Kidney epithelial cell (primary cell): ENCODE measurements around the gene FPGS. TPM values are rescaled to one million over a fixed set of nuclear protein-coding genes. Genes with fewer than 3 reads are reported as not detected.

Experiments
- DNase-seq: peaks from one replicate; pipeline ENCODE4 v3.0.0-alpha.2; 2010; ENCODE audit warnings: low read depth
- H3K27me3 ChIP-seq: 2 replicates; pipeline ENCODE4 v1.6.0; 2011; ENCODE audit warnings: low read length; ENCODE audit not compliant: control insufficient read depth, insufficient read depth
- H3K36me3 ChIP-seq: 2 replicates; pipeline ENCODE4 v1.5.1; 2011; ENCODE audit warnings: low read length; ENCODE audit not compliant: control insufficient read depth, insufficient read depth
- H3K4me3 ChIP-seq: 2 replicates; pipeline ENCODE4 v1.5.1; 2011; ENCODE audit warnings: low read depth, mild to moderate bottlenecking, control low read depth, low read length
- CTCF ChIP-seq: IDR thresholded peaks from 2 replicates; pipeline ENCODE4 v1.5.1; 2011; ENCODE audit warnings: mild to moderate bottlenecking, moderate library complexity, low read length, control low read depth, inconsistent platforms; ENCODE audit not compliant: insufficient read depth, poor library complexity, severe bottlenecking
- total RNA-seq: library from RNA; depleted of rRNA; stranded (reverse); fragments of >200 nt; gene quantifications from 2 replicates; pipeline ENCODE4 v1.2.3, GENCODE V29; 2015

The FPGS gene
- total RNA-seq, 1 donor from 2014 or later, result 92.5 TPM

DNA sequence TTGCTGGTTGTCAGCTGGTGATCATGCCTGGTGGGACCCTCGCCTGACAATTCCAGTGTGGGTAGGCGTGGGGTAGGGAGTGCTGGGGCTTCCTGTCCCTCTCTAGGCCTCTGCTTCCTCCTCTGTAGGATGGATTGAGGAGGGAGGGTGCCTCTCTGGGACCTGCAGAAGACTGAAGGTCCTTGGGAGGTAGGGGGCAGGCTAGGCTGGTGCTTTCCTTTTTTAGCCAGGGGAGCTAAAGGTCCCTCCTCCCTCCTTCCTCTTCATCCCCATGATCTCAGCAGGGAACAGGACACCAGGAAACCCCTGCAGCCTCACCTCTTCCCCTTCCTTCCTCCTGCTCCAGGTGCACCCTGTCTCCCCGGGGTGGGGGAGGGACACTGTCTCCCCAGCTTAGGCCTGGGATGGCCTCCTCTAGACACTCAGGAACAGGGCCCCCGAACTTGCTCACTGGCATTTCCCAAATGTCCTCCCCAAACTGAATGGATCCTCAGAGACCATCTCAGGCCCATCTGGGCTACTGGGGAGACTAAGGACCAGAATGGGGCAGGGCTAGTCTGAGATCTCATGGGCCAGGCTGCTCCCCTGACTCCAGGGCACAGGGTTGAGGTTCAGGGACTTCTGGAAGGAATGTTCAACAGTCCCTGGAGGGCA is 32.6 kb upstream of the FPGS start:
- Histone ChIP-seq H3K4me3 (no peak overlapping the region), H3K36me3 (no peaks in the 10 kb centered on the region), H3K27me3 (peaks cover 10% of the 10 kb centered on the region)
- no peak for DNase-seq
- no peak for TF ChIP-seq CTCF

GRCh38 chr9:127770583-127770904 is 32.1 kb upstream of the FPGS start:
- TF ChIP-seq CTCF, result no peak
- DNase-seq, result no peak
- H3K36me3 ChIP-seq, result no peaks in the 10 kb centered on the region
- no peak overlapping the region for H3K4me3 ChIP-seq
- peaks cover 10% of the 10 kb centered on the region for H3K27me3 ChIP-seq

DNA sequence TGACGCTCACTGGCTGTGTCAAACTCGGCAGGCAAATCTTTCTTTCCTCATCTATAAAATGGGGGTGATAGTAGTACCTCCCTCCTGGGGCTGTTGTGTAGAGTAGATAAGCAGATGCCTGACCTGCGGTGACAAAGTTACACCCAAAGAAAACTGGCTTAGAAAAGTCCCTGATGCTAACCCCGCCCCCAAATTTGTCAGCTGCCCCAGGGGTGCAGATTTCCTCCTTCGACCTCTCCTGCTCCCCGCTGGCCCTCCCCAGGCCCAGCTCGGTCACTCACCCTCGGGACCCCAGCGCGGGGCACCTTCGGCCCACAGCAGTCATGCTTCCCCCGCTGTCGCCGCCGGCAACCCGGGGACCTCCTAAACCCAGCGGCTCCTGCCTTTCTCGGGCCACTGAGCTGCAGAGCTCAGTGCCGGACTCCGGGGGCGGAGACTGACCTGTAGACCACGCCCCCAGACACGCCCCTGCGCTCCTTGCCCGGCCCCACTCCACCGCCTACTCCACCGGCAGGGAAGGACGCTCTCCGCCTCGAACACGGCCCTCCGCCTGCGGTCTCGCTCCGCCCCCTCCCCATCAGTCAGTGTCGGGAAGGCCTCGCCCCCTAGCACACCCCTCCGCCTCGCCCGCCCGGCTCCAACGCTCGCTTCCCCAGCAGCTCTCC is 31.6 kb upstream of the FPGS start:
- H3K27me3 ChIP-seq, result peaks cover 8% of the 10 kb centered on the region
- no peaks in the 10 kb centered on the region for H3K36me3 ChIP-seq
- H3K4me3 ChIP-seq, result peak overlapping the region; percentile 41
- TF ChIP-seq CTCF, result no peak
- peak; percentile 77 for DNase-seq

DNA sequence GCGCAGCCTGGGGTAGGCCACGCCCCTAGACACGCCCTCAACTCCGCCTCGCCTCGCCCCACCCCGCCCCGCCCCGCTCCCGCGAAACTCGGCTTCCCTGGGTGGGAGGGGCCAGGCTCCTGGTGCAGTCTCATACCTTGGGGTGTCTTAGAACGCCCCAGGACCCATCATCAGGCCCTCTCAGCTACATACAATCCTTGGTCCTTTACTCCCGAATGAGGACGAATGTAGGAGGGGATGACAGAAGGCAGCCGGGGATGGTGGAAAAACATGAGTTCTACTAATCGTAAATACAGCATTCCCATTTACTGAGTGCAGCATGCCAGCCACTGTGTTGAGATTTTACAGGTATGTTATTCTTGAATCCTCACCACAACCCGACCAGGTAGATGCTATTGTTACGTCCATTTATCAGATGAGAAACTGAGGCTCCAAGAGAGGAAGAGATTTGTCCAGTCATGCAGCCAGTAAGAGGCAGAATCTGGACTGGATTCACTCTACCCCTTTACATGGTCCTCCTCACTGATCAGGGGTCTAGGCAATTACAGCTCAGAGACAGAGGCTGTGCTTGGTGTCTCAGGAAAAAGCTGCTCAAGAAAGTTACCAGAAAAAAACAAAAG is 31.0 kb upstream of the FPGS start:
- Histone ChIP-seq H3K36me3 (no peaks in the 10 kb centered on the region), H3K4me3 (no peak overlapping the region), H3K27me3 (peaks cover 11% of the 10 kb centered on the region)
- no peak for TF ChIP-seq CTCF
- no peak for DNase-seq

DNA sequence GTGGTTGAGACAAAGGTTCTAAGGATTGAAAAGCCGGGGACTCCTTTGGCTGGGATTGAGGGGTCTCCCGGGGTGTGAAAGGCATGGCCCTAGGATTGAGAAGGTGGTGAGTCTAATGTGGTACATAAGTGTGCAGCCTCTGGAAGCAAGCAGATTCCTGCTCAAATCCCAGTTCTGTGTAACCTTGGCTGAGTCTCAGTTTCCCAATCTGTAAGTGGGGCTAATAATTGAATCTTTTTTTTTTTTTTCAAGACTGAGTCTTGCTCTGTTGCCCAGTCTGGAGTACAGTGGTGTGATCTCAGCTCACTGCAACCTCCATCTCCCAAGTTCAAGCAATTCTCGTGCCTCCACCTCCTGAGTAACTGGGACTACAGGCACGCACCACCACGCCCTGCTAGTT is 30.1 kb upstream of the FPGS start:
- TF ChIP-seq CTCF, result no peak
- Histone ChIP-seq H3K27me3 (peaks cover 13% of the 10 kb centered on the region), H3K4me3 (no peak overlapping the region), H3K36me3 (no peaks in the 10 kb centered on the region)
- no peak for DNase-seq
